GM06990 (cell line): ENCODE measurements around the gene ALX4.

Source experiments
- DNase-seq: peaks from one replicate; pipeline ENCODE4 v3.0.0-alpha.2; 2011; ENCODE audit not compliant: insufficient read length; ENCODE audit errors: extremely low read depth
- H3K27me3 ChIP-seq: replicated peaks from 2 replicates; pipeline ENCODE4 v1.6.0; 2011; ENCODE audit warnings: low read length; ENCODE audit not compliant: control insufficient read depth, insufficient read depth
- H3K36me3 ChIP-seq: 2 replicates; pipeline ENCODE4 v1.5.1; 2011; ENCODE audit warnings: low read length; ENCODE audit not compliant: control insufficient read depth, insufficient read depth
- H3K4me3 ChIP-seq: replicated peaks from 2 replicates; pipeline ENCODE4 v1.5.1; 2011; ENCODE audit warnings: low read depth, mild to moderate bottlenecking, control low read depth, low read length
- TF ChIP-seq, protein P1 (sequence below): IDR thresholded peaks from 2 replicates; pipeline ENCODE4 v1.5.1; 2011; ENCODE audit warnings: low read length, control low read depth, mild to moderate bottlenecking, inconsistent platforms; ENCODE audit not compliant: insufficient read depth, poor library complexity, severe bottlenecking

ALX4 gene

DNA sequence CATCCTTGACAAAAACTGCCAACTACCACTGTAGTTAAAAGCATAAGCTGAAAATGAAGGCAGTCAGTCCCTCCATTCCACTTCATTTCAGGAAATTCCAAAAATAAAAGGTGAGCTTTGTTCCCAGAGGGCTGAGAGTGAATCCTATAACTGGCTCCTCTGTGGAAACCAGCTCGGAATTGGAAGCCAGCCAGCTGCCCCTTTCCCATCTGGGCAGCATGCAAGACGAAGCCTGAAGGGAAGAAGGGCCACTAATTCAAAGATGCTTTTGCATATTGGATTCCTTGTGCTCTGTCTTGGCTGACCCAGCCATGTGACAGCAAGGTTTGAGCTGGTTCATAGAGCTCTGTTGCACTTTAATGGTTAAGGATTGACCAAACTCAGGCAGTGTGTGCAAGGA lies 83.4 kb downstream of the ALX4 start:
- H3K36me3 ChIP-seq, result no peaks in the 10 kb centered on the region
- no peak for DNase-seq
- TF ChIP-seq, protein P1, sequence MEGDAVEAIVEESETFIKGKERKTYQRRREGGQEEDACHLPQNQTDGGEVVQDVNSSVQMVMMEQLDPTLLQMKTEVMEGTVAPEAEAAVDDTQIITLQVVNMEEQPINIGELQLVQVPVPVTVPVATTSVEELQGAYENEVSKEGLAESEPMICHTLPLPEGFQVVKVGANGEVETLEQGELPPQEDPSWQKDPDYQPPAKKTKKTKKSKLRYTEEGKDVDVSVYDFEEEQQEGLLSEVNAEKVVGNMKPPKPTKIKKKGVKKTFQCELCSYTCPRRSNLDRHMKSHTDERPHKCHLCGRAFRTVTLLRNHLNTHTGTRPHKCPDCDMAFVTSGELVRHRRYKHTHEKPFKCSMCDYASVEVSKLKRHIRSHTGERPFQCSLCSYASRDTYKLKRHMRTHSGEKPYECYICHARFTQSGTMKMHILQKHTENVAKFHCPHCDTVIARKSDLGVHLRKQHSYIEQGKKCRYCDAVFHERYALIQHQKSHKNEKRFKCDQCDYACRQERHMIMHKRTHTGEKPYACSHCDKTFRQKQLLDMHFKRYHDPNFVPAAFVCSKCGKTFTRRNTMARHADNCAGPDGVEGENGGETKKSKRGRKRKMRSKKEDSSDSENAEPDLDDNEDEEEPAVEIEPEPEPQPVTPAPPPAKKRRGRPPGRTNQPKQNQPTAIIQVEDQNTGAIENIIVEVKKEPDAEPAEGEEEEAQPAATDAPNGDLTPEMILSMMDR, result no peak

DNA sequence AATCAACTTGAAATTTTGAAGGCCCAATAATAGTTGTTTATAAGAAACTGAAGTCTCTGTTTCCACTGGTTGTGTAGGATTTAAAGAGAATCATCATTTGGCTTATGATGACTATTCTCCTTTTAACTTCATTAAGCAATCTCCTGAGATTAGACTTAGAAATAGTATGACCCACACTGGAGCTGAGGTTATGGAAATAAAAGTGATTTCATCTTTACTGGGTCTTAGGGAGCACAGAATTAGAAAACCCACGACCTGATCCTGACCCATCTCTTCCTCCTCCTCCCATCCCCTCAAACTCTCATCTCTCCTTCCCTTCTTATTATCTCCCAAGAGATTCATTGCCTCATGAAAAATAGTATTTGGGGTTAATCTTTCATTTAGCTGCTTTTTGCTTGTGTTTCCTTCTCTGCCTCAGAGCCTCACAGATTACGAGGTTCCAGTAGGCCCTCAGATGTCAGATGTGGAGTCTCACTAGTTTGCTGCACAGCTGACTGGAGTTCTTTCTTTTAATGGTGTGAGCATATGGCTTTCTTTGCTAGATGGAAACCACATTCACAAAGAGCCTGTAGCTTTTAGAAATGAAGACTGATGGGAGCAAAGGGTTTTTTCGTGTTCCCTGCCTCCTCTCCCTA lies 85.0 kb downstream of the ALX4 start:
- TF ChIP-seq, protein P1, result no peak
- no peaks in the 10 kb centered on the region for H3K27me3 ChIP-seq
- no peak for DNase-seq
- H3K4me3 ChIP-seq, result no peak overlapping the region
- no peaks in the 10 kb centered on the region for H3K36me3 ChIP-seq

More for the DNA sequence above, 83.4 kb downstream of the ALX4 start:
- Histone ChIP-seq H3K4me3 (no peak overlapping the region), H3K27me3 (no peaks in the 10 kb centered on the region)

DNA sequence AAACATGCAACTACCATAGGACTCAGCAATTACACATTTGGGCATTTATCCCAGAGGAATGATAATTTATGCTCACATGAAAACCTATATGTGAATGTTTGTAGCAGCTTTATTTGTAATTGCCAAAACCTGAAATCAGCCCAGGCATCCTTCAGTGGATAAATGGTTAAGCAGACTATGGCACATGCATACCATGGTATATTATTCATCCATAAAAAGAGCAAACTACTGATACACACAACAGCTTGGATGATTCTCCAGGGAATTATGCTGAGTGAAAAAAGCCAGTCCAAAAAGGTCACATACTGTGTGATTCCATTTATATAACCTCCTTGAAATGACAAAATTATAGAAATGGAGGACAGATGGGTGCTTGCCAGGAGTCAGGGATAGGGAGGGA lies 86.7 kb downstream of the ALX4 start:
- TF ChIP-seq, protein P1, result no peak
- Histone ChIP-seq H3K4me3 (no peak overlapping the region), H3K27me3 (no peaks in the 10 kb centered on the region), H3K36me3 (no peaks in the 10 kb centered on the region)
- no peak for DNase-seq

DNA sequence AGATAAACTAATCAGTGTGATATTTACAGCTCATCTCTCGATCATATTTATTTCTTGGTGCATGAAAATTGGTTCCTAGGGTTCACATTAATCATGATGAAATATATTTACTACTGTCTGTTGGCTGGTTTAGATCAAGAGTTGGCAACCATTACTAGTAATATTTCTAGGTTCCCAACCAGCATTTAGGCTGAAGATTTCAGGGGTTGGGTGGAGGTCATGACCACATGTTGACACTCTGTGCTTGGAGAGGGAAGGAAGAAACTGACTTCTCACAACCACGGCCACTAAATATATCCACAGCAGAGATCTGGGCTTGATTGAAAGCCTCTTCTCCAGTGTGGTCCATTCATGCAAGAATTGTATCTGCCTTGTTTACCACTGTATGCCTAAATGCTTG lies 87.9 kb downstream of the ALX4 start:
- Histone ChIP-seq H3K27me3 (no peaks in the 10 kb centered on the region), H3K4me3 (no peak overlapping the region), H3K36me3 (no peaks in the 10 kb centered on the region)
- DNase-seq, result no peak
- TF ChIP-seq, protein P1, result no peak

GRCh38 chr11:44221456-44221855 lies 88.5 kb downstream of the ALX4 start:
- TF ChIP-seq, protein P1, result no peak
- Histone ChIP-seq H3K4me3 (no peak overlapping the region), H3K36me3 (no peaks in the 10 kb centered on the region), H3K27me3 (no peaks in the 10 kb centered on the region)
- no peak for DNase-seq
